IPS-11a (cell line): ENCODE measurements around the gene TNNT3.

Source experiments
- H3K4me3 ChIP-seq: one replicate; pipeline ENCODE4 v1.5.1; 2013; ENCODE audit warnings: low read depth, low read length, control low read depth

The TNNT3 gene

DNA sequence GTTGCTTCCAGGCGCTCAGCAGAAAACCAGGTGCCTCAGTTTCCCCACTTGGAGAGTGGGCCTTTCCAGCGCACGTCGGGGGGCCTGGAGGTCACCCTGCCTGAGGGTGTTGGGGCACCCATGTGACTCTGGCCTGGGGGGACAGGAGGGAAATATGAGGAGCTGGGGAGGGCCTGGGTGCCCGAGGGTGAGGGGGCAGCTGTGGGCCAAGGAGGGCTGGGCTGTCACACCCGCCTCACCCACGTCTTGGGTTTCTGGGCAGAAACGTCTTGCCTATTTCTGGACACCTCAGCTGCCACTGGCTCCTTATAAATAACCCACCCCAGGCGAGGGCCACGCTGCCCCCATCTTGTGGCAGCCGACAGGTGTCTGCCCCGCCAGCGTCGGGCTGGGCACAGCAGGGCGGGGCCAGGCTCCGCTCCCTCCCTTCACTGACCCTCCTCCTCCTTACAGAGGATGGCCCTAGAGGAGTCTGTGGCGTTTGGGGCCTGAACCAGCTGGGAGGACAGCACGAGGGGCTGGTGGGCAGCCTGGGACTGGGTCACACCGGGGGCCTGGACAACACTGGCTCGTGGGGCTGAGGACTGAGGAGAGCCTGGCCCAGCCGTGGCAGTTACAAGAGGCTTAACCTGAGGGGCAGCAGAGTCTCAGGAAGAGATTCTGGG is 1.5 kb downstream of the TNNT3 start:
- H3K4me3 ChIP-seq: no peak overlapping the region

DNA sequence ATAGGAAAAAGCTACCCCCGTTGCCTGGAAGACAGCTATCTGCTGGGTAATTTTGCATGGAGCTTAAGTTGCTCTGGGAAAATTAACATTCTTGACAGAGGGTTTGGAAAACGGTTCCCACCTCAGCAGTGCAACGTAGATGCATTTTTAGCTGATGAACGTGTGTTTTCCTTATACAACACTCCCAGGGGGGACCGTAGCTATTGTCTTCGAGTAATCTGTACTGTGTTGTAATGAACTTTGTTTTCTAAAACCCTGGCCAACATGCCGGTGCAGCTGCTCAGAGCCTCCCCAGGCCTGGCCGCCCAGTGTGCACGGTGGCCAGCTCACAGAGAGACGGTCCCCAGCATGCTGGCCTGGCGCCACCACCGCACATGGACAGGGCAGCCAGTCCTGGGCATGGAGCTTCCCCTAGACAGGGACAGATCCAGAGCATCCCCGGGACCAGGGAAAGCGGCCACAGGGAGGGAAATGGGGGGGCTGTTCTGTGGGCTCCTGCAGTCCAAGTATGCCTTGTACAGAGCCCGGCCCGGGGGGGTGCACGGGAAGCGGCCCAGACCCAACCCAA is 2.2 kb downstream of the TNNT3 start:
- no peak overlapping the region for H3K4me3 ChIP-seq

DNA sequence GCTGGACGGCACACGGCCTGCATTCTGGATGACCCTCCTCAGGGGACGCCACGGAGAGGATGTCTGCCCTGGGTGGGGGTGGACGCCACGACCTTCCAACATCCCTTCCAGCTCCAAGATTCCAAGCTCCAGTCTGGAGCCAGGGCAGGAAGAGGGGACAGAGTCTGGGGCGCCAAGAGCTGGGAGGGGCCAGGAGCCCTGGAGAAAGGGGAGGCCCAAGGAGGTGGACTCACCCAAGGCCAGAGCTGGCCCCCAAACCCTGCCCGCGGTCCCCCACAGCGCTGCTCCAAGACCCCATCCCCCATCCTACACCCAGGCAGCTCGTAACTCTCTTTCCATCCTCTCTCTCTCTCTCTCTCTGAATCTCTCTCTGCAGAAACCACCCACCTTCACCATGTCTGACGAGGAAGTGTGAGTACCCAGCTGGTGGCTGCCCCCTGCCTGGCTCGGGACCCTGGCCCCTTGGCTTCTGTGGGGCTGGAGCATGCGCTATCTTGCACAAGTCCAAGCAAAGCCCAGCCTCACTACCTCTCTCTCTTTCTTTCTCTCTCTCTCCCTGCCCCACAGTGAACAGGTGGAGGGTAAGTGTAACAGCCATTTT is 3.1 kb downstream of the TNNT3 start:
- H3K4me3 ChIP-seq: no peak overlapping the region

- no peak overlapping the region for H3K4me3 ChIP-seq
Measured at GRCh38 chr11:1923201-1923956, 3.9 kb downstream of the TNNT3 start.

DNA sequence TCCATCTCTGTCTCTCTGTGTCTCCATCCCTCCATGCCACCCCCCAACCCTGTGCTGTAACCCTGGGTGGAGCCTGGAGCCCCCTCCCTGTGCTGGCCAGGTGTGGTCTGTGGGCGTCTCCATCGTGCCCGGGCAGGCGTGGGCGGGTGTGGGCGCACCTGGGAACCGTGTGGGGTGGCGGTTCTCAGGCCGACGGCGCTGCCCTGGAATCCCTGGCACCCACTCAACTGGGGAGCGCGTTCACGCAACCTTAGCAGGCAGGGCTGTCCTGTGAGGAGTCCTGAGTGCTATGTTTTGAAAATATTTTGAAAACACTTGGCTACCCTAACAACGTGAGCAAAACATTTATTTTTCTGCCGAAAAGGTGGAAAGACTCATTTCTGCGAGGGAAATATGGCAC is 4.7 kb downstream of the TNNT3 start:
- no peak overlapping the region for H3K4me3 ChIP-seq

GRCh38 chr11:1924646-1925372 is 5.3 kb downstream of the TNNT3 start:
- H3K4me3 ChIP-seq: no peak overlapping the region

DNA sequence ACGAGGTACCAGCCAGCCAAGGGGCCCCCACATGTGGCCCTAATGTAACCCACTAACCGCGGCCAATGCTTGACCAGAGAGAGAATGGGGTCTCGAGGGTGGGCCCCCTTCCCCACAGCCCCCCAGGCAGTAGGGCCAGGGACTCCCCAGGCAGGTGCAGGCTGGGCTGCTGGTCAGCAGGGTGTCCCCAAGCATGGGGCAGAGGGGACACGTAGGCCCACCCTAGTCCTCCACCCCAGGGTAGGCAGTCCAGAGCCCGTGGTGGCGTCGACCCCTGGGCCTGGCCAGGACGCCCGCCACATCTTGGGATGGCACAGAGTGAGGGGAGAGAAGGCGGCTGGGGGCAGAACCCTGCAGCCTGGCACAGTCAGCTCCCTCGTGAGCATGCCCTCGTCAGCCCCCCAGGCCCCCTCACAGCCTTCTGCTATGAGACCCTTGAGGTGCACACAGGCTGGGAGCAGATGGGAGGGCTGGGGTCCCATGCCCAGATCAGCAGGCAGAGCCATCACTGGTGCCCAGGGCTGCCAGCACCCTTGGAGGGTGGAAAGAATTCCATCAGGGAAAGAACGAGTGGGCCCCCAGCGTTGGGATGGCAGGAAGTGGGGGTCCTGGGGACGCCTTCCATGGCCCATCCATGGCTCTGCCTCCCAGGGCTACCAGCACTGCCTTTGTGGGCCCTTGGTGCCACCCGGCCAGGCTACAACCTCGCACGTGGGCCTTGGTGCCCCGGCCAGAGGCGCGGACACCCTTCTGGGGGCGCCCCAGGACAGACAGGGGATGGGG is 6.1 kb downstream of the TNNT3 start:
- no peak overlapping the region for H3K4me3 ChIP-seq

GRCh38 chr11:1926156-1927025 is 6.9 kb downstream of the TNNT3 start:
- H3K4me3 ChIP-seq: no peak overlapping the region

- H3K4me3 ChIP-seq: no peak overlapping the region
Measured at GRCh38 chr11:1927026-1927847, 7.7 kb downstream of the TNNT3 start.

GRCh38 chr11:1927848-1928469 is 8.5 kb downstream of the TNNT3 start:
- H3K4me3 ChIP-seq: no peak overlapping the region

GRCh38 chr11:1928470-1928890 is 9.0 kb downstream of the TNNT3 start:
- H3K4me3 ChIP-seq: no peak overlapping the region

DNA sequence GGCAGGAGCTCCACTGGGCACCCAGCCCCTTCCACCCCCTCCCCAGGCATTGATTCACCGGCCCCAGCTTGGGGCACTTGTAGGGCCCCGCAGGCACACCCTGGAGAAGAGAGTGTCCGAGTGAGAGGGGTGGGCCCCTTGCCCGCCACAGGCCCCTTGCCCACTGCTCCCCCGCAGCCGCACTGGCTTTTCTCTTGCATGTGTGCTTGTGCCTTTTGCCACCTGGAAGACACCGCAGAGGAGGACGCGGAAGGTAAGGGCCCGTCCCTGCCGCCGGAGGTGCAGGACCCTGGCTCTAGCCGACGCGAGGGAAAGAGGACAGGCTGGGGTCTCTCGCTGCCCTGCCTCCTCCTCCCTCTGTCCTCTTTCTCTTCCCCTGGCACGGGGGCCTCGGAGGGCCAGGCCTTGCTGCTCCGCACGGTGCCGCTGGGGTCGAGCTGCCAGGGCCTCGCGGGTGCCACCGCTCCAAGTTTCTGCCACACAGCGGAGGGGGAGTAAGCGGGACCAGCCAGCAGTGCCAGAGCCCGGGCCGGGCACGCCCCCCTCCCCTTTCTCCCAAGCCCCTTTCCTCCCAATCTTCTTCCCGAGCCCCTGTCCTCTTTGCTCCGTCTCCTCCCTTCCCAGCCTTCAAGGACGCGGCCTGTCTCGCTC is 9.5 kb downstream of the TNNT3 start:
- no peak overlapping the region for H3K4me3 ChIP-seq

DNA sequence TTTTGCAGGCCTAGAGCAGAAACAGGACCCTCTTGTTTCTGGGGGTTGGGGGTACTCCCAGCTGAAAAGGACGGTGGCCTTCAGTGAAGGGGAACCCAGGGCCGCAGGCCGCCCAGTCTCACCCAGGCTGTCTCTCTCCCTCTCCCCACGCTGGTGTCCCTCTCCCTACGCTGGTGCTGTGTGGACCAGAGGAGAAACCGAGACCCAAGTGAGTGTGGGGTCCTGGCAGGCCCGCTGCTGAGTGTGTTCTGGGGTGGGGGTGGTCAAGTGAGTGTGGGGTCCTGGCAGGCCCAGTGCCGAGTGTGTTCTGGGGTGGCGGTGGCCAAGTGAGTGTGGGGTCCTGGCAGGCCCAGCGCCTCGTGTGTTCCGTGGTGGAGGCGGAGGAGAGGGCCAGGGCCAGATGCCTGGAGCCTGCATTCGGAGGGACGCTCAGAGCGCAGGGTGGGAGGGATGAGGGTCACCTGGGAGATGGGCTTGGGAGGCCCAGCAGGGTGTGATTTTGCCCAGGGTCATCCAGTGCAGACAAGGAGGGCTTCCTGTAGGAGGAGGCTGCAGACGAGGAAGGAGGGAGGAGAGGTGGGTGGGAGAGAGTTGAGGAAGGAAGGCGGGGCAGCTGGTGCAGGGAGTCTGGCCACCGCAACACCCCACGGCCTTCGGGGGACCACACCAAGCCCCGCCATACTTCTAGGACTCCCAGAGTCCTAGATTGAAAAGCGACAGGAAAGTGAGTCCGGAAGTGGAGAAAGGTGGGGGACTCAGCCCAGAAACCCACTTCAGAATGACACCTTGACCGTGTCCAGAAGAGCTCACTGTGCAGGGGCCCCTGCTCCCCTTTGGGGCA is 10.3 kb downstream of the TNNT3 start:
- H3K4me3 ChIP-seq: no peak overlapping the region

DNA sequence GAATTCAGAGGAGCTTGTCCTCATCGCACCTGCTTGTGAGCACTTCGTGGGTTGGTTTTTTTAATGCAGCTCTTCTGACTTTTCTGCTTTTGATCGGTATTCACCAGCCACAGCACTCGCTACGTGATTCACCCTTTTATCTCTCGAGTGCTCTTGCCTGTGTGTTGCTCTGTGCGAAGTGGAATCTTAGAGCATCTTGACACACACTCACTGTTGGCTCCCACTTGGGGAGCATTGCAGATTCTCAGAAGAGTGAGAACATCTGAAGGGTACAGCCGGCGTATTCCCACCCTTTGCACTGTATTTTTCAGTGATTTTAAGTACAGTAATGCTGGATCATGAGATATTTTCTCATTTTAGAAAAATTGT is 10.9 kb downstream of the TNNT3 start:
- no peak overlapping the region for H3K4me3 ChIP-seq

DNA sequence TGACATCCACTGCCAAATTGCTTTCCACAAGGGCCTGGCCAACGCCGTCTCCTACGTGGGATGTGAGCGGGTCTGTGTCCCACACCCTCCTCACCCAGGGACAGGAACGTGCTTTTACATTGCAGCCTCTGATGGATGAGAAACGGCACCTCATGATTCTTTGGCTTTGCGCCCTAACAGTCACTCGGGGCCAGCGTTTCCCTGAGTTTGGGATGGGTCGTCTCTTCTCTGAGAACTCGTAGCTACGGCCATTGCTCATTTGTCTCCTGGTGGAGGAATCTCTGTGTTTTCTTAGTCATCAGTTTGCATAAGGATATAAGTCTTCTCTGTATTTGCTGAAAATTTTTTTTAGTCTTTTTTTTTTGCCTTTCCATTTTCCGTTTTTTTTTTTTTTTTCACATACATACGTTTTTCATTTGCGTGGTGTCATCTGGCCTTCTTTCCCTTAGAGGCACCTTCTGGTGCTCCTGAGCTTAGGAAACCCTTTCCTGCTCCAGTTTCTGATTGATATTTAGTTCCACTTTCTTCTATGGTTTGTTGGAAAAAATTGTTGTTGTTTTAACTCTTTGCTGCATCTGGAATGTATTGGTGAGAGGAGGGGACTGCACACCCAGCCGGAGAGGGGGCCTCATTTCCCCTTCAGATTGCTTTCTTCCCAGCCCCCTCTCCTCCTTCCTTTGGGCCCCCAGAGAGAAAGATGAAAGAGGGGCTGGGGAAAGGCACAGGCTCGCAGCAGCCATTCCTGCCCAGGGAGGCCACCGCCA is 12.0 kb downstream of the TNNT3 start:
- no peak overlapping the region for H3K4me3 ChIP-seq

DNA sequence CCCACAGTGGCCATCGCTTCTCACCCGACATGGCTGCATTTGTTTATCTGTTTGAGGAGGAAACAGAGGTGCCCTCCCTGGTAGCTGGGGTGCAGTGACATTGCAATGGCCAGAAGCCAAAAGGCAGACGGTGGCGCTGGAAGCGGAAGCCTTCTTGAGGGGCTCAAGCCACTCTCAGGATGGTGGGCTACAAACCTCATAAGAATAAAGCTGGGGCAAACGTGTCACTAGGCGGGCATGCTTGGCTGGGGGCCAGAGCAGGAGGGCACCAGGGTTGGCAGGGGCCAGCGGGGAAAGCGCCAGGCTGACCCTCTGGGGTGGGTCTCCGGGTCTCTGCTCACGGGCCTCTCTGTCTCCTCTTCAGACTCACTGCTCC is 12.6 kb downstream of the TNNT3 start:
- H3K4me3 ChIP-seq: no peak overlapping the region
